H1 (cell line): ENCODE measurements around the gene ZNF414. TPM values are rescaled to one million over a fixed set of nuclear protein-coding genes. Genes with fewer than 3 reads are reported as not detected.

Experiments used
- RAD21 ChIP-seq, 2 experiments: IDR thresholded peaks in 1 of 2; conservative IDR thresholded peaks in 1 of 2; 2 replicates each; pipeline ENCODE4 v1.6.1; 2011; ENCODE audit warnings: low read depth in 2 of 2, low read length in 2 of 2, improper control_type of control experiment in 1 of 2, inconsistent platforms in 1 of 2, mild to moderate bottlenecking in 1 of 2, moderate library complexity in 1 of 2
- RNF2 ChIP-seq: fragments of 200-900, 300-1000 bp; sonication (generic); IDR thresholded peaks from 2 replicates; pipeline ENCODE4 v1.7.1; 2016; ENCODE audit warnings: borderline replicate concordance, low read depth, mild to moderate bottlenecking, antibody characterized with exemption, low read length; ENCODE audit not compliant: poor library complexity, severe bottlenecking; ENCODE audit errors: missing control alignments
- SIX5 ChIP-seq: IDR thresholded peaks from 2 replicates; pipeline ENCODE4 v1.6.1; 2011; ENCODE audit warnings: mild to moderate bottlenecking, low read depth, low read length
- SP4 ChIP-seq: IDR thresholded peaks from 2 replicates; pipeline ENCODE4 v1.6.1; 2012; ENCODE audit warnings: low read length, inconsistent platforms
- TAF7 ChIP-seq: optimal IDR thresholded peaks from 2 replicates; pipeline ENCODE3; 2011; ENCODE audit warnings: low read depth, mild to moderate bottlenecking, inconsistent platforms, low read length, moderate library complexity, borderline replicate concordance
- ZNF274 ChIP-seq: IDR thresholded peaks from 2 replicates; pipeline ENCODE4 v1.7.0; 2012; ENCODE audit warnings: low read length, borderline replicate concordance; ENCODE audit errors: extremely low read depth
- polyA plus RNA-seq, 7 experiments: library from polyadenylated mRNA; depleted of rRNA in 3 of 7; stranded (reverse) in 5 of 7; unstranded in 2 of 7; fragments of >200 nt in 5 of 7; fragments of 200-250 nt in 2 of 7; gene quantifications; 1 replicate in 5 of 7; 2 replicates in 1 of 7; 4 replicates in 1 of 7; pipeline versions ENCODE4 v1.2.1 to v1.2.3, GENCODE V29; 2011 to 2013; ENCODE audit warnings: missing spikeins in 2 of 7, mixed read lengths in 2 of 7
- total RNA-seq: library from RNA; stranded (reverse); fragmentation: NEBNext Ultra II Directional; extraction: Animal tissue kit (Norgen Biotek cat#: 25700); gene quantifications from 2 replicates; pipeline ENCODE4 v1.2.1, GENCODE V29; 2021
- TF ChIP-seq, protein P1 (sequence below): fragments of 300-600 bp; sonication (generic); IDR thresholded peaks from 2 replicates; pipeline ENCODE4 v1.7.1; 2012; ENCODE audit warnings: low read length, moderate library complexity, mild to moderate bottlenecking, inconsistent platforms; ENCODE audit not compliant: insufficient replicate concordance

Gene ZNF414
- total and polyA plus RNA-seq, 2 of the 8 experiments (the other 6 are each of a cell fraction or from before 2014, with no cell fraction given), result 9.7 to 26.8 TPM

- TF ChIP-seq, protein P1, sequence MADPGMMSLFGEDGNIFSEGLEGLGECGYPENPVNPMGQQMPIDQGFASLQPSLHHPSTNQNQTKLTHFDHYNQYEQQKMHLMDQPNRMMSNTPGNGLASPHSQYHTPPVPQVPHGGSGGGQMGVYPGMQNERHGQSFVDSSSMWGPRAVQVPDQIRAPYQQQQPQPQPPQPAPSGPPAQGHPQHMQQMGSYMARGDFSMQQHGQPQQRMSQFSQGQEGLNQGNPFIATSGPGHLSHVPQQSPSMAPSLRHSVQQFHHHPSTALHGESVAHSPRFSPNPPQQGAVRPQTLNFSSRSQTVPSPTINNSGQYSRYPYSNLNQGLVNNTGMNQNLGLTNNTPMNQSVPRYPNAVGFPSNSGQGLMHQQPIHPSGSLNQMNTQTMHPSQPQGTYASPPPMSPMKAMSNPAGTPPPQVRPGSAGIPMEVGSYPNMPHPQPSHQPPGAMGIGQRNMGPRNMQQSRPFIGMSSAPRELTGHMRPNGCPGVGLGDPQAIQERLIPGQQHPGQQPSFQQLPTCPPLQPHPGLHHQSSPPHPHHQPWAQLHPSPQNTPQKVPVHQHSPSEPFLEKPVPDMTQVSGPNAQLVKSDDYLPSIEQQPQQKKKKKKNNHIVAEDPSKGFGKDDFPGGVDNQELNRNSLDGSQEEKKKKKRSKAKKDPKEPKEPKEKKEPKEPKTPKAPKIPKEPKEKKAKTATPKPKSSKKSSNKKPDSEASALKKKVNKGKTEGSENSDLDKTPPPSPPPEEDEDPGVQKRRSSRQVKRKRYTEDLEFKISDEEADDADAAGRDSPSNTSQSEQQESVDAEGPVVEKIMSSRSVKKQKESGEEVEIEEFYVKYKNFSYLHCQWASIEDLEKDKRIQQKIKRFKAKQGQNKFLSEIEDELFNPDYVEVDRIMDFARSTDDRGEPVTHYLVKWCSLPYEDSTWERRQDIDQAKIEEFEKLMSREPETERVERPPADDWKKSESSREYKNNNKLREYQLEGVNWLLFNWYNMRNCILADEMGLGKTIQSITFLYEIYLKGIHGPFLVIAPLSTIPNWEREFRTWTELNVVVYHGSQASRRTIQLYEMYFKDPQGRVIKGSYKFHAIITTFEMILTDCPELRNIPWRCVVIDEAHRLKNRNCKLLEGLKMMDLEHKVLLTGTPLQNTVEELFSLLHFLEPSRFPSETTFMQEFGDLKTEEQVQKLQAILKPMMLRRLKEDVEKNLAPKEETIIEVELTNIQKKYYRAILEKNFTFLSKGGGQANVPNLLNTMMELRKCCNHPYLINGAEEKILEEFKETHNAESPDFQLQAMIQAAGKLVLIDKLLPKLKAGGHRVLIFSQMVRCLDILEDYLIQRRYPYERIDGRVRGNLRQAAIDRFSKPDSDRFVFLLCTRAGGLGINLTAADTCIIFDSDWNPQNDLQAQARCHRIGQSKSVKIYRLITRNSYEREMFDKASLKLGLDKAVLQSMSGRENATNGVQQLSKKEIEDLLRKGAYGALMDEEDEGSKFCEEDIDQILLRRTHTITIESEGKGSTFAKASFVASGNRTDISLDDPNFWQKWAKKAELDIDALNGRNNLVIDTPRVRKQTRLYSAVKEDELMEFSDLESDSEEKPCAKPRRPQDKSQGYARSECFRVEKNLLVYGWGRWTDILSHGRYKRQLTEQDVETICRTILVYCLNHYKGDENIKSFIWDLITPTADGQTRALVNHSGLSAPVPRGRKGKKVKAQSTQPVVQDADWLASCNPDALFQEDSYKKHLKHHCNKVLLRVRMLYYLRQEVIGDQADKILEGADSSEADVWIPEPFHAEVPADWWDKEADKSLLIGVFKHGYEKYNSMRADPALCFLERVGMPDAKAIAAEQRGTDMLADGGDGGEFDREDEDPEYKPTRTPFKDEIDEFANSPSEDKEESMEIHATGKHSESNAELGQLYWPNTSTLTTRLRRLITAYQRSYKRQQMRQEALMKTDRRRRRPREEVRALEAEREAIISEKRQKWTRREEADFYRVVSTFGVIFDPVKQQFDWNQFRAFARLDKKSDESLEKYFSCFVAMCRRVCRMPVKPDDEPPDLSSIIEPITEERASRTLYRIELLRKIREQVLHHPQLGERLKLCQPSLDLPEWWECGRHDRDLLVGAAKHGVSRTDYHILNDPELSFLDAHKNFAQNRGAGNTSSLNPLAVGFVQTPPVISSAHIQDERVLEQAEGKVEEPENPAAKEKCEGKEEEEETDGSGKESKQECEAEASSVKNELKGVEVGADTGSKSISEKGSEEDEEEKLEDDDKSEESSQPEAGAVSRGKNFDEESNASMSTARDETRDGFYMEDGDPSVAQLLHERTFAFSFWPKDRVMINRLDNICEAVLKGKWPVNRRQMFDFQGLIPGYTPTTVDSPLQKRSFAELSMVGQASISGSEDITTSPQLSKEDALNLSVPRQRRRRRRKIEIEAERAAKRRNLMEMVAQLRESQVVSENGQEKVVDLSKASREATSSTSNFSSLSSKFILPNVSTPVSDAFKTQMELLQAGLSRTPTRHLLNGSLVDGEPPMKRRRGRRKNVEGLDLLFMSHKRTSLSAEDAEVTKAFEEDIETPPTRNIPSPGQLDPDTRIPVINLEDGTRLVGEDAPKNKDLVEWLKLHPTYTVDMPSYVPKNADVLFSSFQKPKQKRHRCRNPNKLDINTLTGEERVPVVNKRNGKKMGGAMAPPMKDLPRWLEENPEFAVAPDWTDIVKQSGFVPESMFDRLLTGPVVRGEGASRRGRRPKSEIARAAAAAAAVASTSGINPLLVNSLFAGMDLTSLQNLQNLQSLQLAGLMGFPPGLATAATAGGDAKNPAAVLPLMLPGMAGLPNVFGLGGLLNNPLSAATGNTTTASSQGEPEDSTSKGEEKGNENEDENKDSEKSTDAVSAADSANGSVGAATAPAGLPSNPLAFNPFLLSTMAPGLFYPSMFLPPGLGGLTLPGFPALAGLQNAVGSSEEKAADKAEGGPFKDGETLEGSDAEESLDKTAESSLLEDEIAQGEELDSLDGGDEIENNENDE, result no peak
- TF ChIP-seq SP4 (no peak), ZNF274 (no peak), TAF7 (no peak), SIX5 (no peak), RAD21 (IDR thresholded peaks at IDR 0.05 in 1 of 2, conservative IDR thresholded peaks at IDR 0.05 in 1 of 2; ENCODE audit: low read depth in 2 of 2, low read length in 2 of 2) (no peak), RNF2 (no peak)
Measured at GRCh38 chr19:8468124-8468523, 45.8 kb downstream of the ZNF414 start (continued).
